Colonic mucosa (tissue), 4 donors: ENCODE results near the gene TRAF3IP3. TPM values are rescaled to one million over a fixed set of nuclear protein-coding genes. Genes with fewer than 3 reads are reported as not detected.
"Not testable (repeated sequence)": the region's sequence is repeated elsewhere in the genome, so short reads cannot be mapped to it uniquely, and the experiment has no call there.

Source experiments
- DNase-seq: peaks from one replicate; pipeline ENCODE4 v3.0.0-alpha.2; 2020
- H3K27ac ChIP-seq: fragments of 200-600 bp; one replicate; pipeline ENCODE4 v1.8.0; 2021
- H3K27me3 ChIP-seq: fragments of 200-600 bp; one replicate; pipeline ENCODE4 v1.8.0; 2021
- H3K36me3 ChIP-seq: fragments of 200-600 bp; one replicate; pipeline ENCODE4 v1.8.0; 2021
- H3K4me1 ChIP-seq: fragments of 200-600 bp; one replicate; pipeline ENCODE4 v1.8.0; 2021; ENCODE audit warnings: mild to moderate bottlenecking
- H3K4me3 ChIP-seq: fragments of 200-600 bp; one replicate; pipeline ENCODE4 v1.8.0; 2021
- H3K9ac ChIP-seq, 2 donors: one replicate each; pipeline ENCODE4 v1.7.0; 2013; ENCODE audit warnings: control low read depth in 2 of 2, low read depth in 2 of 2, low read length in 2 of 2
- H3K9me3 ChIP-seq: fragments of 200-600 bp; one replicate; pipeline ENCODE4 v1.8.0; 2021
- CTCF ChIP-seq: fragments of 200-600 bp; IDR thresholded peaks from one replicate; pipeline ENCODE4 v1.8.0; 2022; ENCODE audit warnings: antibody characterized with exemption, mild to moderate bottlenecking
- intact Hi-C: fragments of 100-400 bp; cut with DNase I; formaldehyde crosslinking; loops from one replicate; pipeline ENCODE4 v1.14.1; 2022
- total RNA-seq, 2 donors: library from RNA; stranded (reverse); fragmentation: NEBNext Ultra II Directional in 1 of 2; extraction: Animal tissue kit (Norgen Biotek cat#: 25700) in 1 of 2; gene quantifications; one replicate each; pipeline ENCODE4 v1.2.1, GENCODE V29; 2021
- donor health status: healthy.
- donor health status: DM: no; HTN: no; CAD: no.
- donor health status: DM: no; HTN: no; CAD: no.

TRAF3IP3 gene
- total RNA-seq, 2 donors from 2014 or later, result 2.0 to 3.2 TPM

- Histone ChIP-seq H3K27ac (no peak overlapping the region), H3K4me1 (peaks cover 7% of the 10 kb centered on the region), H3K9ac (no peak overlapping the region), H3K9me3 (no peaks in the 10 kb centered on the region), H3K4me3 (no peak overlapping the region), H3K36me3 (no peaks in the 10 kb centered on the region), H3K27me3 (no peaks in the 10 kb centered on the region)
- no peak for DNase-seq
- intact Hi-C loops, result no loop called here
- TF ChIP-seq CTCF, result no peak
Observed at GRCh38 chr1:209789245-209789644, 33.4 kb downstream of the TRAF3IP3 start.

- Histone ChIP-seq H3K27me3 (no peaks in the 10 kb centered on the region), H3K9me3 (no peaks in the 10 kb centered on the region), H3K9ac (no peak overlapping the region), H3K4me3 (no peak overlapping the region), H3K27ac (peak overlapping the region; percentile 60), H3K4me1 (peaks cover 7% of the 10 kb centered on the region), H3K36me3 (no peaks in the 10 kb centered on the region)
- intact Hi-C loops, result no loop called here
- DNase-seq, result no peak
- TF ChIP-seq CTCF, result no peak
Observed at GRCh38 chr1:209790286-209791193, 34.7 kb downstream of the TRAF3IP3 start.

- no peaks in the 10 kb centered on the region for H3K27me3 ChIP-seq
- intact Hi-C loops, result no loop called here
- H3K4me1 ChIP-seq, result peaks cover 7% of the 10 kb centered on the region
- H3K4me3 ChIP-seq, result no peak overlapping the region
- no peak for TF ChIP-seq CTCF
- H3K36me3 ChIP-seq, result no peaks in the 10 kb centered on the region
- no peaks in the 10 kb centered on the region for H3K9me3 ChIP-seq
- peak overlapping the region; percentile 60 for H3K27ac ChIP-seq
- peak; percentile 75 for DNase-seq
- H3K9ac ChIP-seq, result no peak overlapping the region
Observed at GRCh38 chr1:209791920-209792319, 36.1 kb downstream of the TRAF3IP3 start.

GRCh38 chr1:209793711-209794110 lies 37.9 kb downstream of the TRAF3IP3 start:
- H3K36me3 ChIP-seq, DNase-seq, intact Hi-C loops, H3K27ac ChIP-seq, H3K4me1 ChIP-seq, H3K4me3 ChIP-seq, H3K27me3 ChIP-seq, H3K9ac ChIP-seq, H3K9me3 ChIP-seq: not testable (repeated sequence)

GRCh38 chr1:209797978-209798639 lies 42.3 kb downstream of the TRAF3IP3 start:
- no peak for TF ChIP-seq CTCF
- no peak overlapping the region for H3K27ac ChIP-seq
- no peaks in the 10 kb centered on the region for H3K4me1 ChIP-seq
- no peaks in the 10 kb centered on the region for H3K36me3 ChIP-seq
- intact Hi-C loops, result no loop called here
- DNase-seq, result no peak
- no peaks in the 10 kb centered on the region for H3K27me3 ChIP-seq
- no peak overlapping the region for H3K9ac ChIP-seq
- H3K4me3 ChIP-seq, result no peak overlapping the region
- no peaks in the 10 kb centered on the region for H3K9me3 ChIP-seq
